Ascending aorta (tissue), 2 donors: ENCODE measurements around the gene FSTL3. TPM values are rescaled to one million over a fixed set of nuclear protein-coding genes. Genes with fewer than 3 reads are reported as not detected.
"Not testable (repeated sequence)": the region's sequence is repeated elsewhere in the genome, so short reads cannot be mapped to it uniquely, and the experiment has no call there.

ENCODE experiments used
- DNase-seq, 2 donors: peaks; one replicate each; pipeline ENCODE4 v3.0.0-alpha.2; 2019; ENCODE audit warnings: low spot score in 2 of 2
- H3K27ac ChIP-seq, 2 donors: fragments of 200-600 bp; sonication (generic); one replicate each; pipeline ENCODE4 v1.5.1; 2016 to 2017; ENCODE audit warnings: mild to moderate bottlenecking in 1 of 2
- H3K27me3 ChIP-seq: fragments of 200-600 bp; sonication (generic); one replicate; pipeline ENCODE4 v1.5.1; 2017
- H3K36me3 ChIP-seq, 2 donors: fragments of 200-600 bp; sonication (generic); one replicate each; pipeline ENCODE4 v1.5.1; 2016
- H3K4me1 ChIP-seq, 2 donors: fragments of 200-600 bp; sonication (generic); one replicate each; pipeline ENCODE4 v1.5.1; 2016 to 2017; ENCODE audit warnings: mild to moderate bottlenecking in 1 of 2
- H3K4me3 ChIP-seq, 2 donors: fragments of 200-600 bp; sonication (generic); one replicate each; pipeline ENCODE4 v1.5.1; 2016 to 2017; ENCODE audit warnings: mild to moderate bottlenecking in 1 of 2
- H3K9me3 ChIP-seq, 2 donors: fragments of 200-600 bp; sonication (generic); one replicate each; pipeline ENCODE4 v1.5.1; 2016
- CTCF ChIP-seq, 3 experiments: fragments of 200-600 bp in 2 of 3; fragments of 450-650 bp in 1 of 3; sonication (generic) in 2 of 3; IDR thresholded peaks; one replicate each; pipeline ENCODE4 v1.5.1; 2016 to 2019; ENCODE audit warnings: antibody characterized with exemption in 3 of 3, mild to moderate bottlenecking in 1 of 3, moderate library complexity in 1 of 3
- intact Hi-C: fragments of 100-400 bp; cut with DNase I; formaldehyde crosslinking; loops from one replicate; pipeline ENCODE4 v1.15.1; 2023
- total RNA-seq: library from RNA; depleted of rRNA; stranded (reverse); fragments of >200 nt; gene quantifications from one replicate; pipeline ENCODE4 v1.1.0, GENCODE V29; 2016

Gene FSTL3
- total RNA-seq, 1 donor from 2014 or later, result 541 TPM

- TF ChIP-seq CTCF (IDR thresholded peaks at IDR 0.05), result no peak
- Histone ChIP-seq H3K27ac (no peak overlapping the region), H3K4me1 (no peaks in the 10 kb centered on the region)
Measured at GRCh38 chr19:723714-724113, 47.5 kb downstream of the FSTL3 start.

GRCh38 chr19:725461-726089 is 49.4 kb downstream of the FSTL3 start:
- Histone ChIP-seq H3K4me3 (no peak overlapping the region), H3K27ac (no peak overlapping the region), H3K4me1 (no peaks in the 10 kb centered on the region), H3K27me3 (no peaks in the 10 kb centered on the region), H3K9me3 (no peaks in the 10 kb centered on the region), H3K36me3 (no peaks in the 10 kb centered on the region)
- no peak for DNase-seq
- TF ChIP-seq CTCF (IDR thresholded peaks at IDR 0.05), result no peak
- intact Hi-C loops, result no loop called here

More at GRCh38 chr19:723714-724113, 47.5 kb downstream of the FSTL3 start:
- intact Hi-C loops, result no loop called here
- H3K36me3 ChIP-seq, result no peaks in the 10 kb centered on the region
- DNase-seq, result no peak
- H3K4me3 ChIP-seq, result no peak overlapping the region
- peaks cover 7% of the 10 kb centered on the region for H3K27me3 ChIP-seq
- H3K9me3 ChIP-seq, result no peaks in the 10 kb centered on the region

GRCh38 chr19:726993-727956 is 51.1 kb downstream of the FSTL3 start:
- TF ChIP-seq CTCF (IDR thresholded peaks at IDR 0.05), result no peak
- peak overlapping the region; percentile 5 to 62 for H3K27ac ChIP-seq
- no peak for DNase-seq
- H3K36me3 ChIP-seq, result no peaks in the 10 kb centered on the region
- no peaks in the 10 kb centered on the region for H3K9me3 ChIP-seq
- no peak overlapping the region for H3K4me3 ChIP-seq
- intact Hi-C loops, result no loop called here
- no peaks in the 10 kb centered on the region for H3K4me1 ChIP-seq
- H3K27me3 ChIP-seq, result no peaks in the 10 kb centered on the region

- Histone ChIP-seq H3K4me3 (no peak overlapping the region), H3K9me3 (no peaks in the 10 kb centered on the region), H3K4me1 (no peaks in the 10 kb centered on the region), H3K36me3 (no peaks in the 10 kb centered on the region), H3K27ac (peak overlapping the region; percentile 5 to 62), H3K27me3 (no peaks in the 10 kb centered on the region)
- no peak for DNase-seq
- TF ChIP-seq CTCF (IDR thresholded peaks at IDR 0.05), result no peak
- intact Hi-C loops, result no loop called here
Measured at GRCh38 chr19:728011-728410, 51.8 kb downstream of the FSTL3 start.

GRCh38 chr19:729564-729963 is 53.4 kb downstream of the FSTL3 start:
- DNase-seq, intact Hi-C loops, H3K27ac ChIP-seq, H3K36me3 ChIP-seq, H3K27me3 ChIP-seq, H3K4me3 ChIP-seq, H3K4me1 ChIP-seq, H3K9me3 ChIP-seq: not testable (repeated sequence)
